PC-3 (cell line): Measurements from ENCODE around the gene MRPL50. TPM values are rescaled to one million over a fixed set of nuclear protein-coding genes. Genes with fewer than 3 reads are reported as not detected.

Experiments used
- ATAC-seq: fragments of 200-7000 bp; cut with Tn5 transposase; 2 replicates; pipeline ENCODE4 v1.9.1; 2020; ENCODE audit warnings: mild to moderate bottlenecking, moderate library complexity
- BruUV-seq: library from RNA; stranded (reverse); fragments of 400-500 nt; replicated peaks from 2 replicates; lab custom pipeline; 2021; lab: Mats Ljungman, UMichigan
- CTCF ChIA-PET: fragments of 300-600 bp; sonication (Branson Sonifier 250); formaldehyde crosslinking; loops from one replicate; lab custom pipeline; 2022; ENCODE audit warnings: antibody characterized with exemption; lab: Charles Lee
- POLR2A ChIA-PET: fragments of 300-600 bp; sonication (Branson Sonifier 250); formaldehyde crosslinking; loops from one replicate; lab custom pipeline; 2022; ENCODE audit warnings: antibody characterized with exemption; ENCODE audit not compliant: unreplicated experiment; lab: Charles Lee
- DNase-seq: peaks from one replicate; pipeline ENCODE4 v3.0.0-alpha.2; 2015
- H2AFZ ChIP-seq: fragments of 300-600 bp; sonication (generic); 2 replicates; pipeline ENCODE4 v1.6.0; 2016; ENCODE audit warnings: antibody characterized with exemption, low read length
- H3F3A ChIP-seq: fragments of 300-600 bp; sonication (generic); one replicate; pipeline ENCODE4 v1.6.0; 2017; ENCODE audit warnings: antibody characterized with exemption, low read length, control low read depth, mild to moderate bottlenecking; ENCODE audit not compliant: unreplicated experiment
- H3K27ac ChIP-seq: fragments of 300-600 bp; sonication (generic); 2 replicates; pipeline ENCODE4 v1.5.1; 2016; ENCODE audit warnings: mild to moderate bottlenecking, low read length
- H3K27me3 ChIP-seq: fragments of 300-600 bp; sonication (generic); 2 replicates; pipeline ENCODE4 v1.6.1; 2016; ENCODE audit warnings: low read length, mixed read lengths
- H3K36me3 ChIP-seq: fragments of 300-600 bp; sonication (generic); 2 replicates; pipeline ENCODE4 v1.6.1; 2016; ENCODE audit warnings: low read depth, mixed run types, low read length, mixed read lengths
- H3K4me1 ChIP-seq: fragments of 300-600 bp; sonication (generic); 2 replicates; pipeline ENCODE4 v1.5.1; 2016; ENCODE audit warnings: low read length; ENCODE audit not compliant: insufficient read depth
- H3K4me2 ChIP-seq: fragments of 300-600 bp; sonication (generic); 2 replicates; pipeline ENCODE4 v1.6.0; 2016; ENCODE audit warnings: low read length
- H3K4me3 ChIP-seq: fragments of 300-600 bp; sonication (generic); 2 replicates; pipeline ENCODE4 v1.5.1; 2016; ENCODE audit warnings: mild to moderate bottlenecking, low read length, mixed read lengths
- H3K79me2 ChIP-seq: fragments of 300-600 bp; sonication (generic); 2 replicates; pipeline ENCODE4 v1.6.1; 2017; ENCODE audit warnings: low read length, mixed read lengths
- H3K9ac ChIP-seq: fragments of 300-600 bp; sonication (generic); 2 replicates; pipeline ENCODE4 v1.6.0; 2016; ENCODE audit warnings: mild to moderate bottlenecking, low read length
- H3K9me2 ChIP-seq: fragments of 300-600 bp; sonication (generic); replicated peaks from 2 replicates; pipeline ENCODE4 v1.6.1; 2016; ENCODE audit warnings: mixed run types, low read length, mixed read lengths
- H3K9me3 ChIP-seq: fragments of 300-600 bp; sonication (generic); 2 replicates; pipeline ENCODE4 v1.6.1; 2016; ENCODE audit warnings: low read length, mixed read lengths
- H4K20me1 ChIP-seq: fragments of 300-600 bp; sonication (generic); 2 replicates; pipeline ENCODE4 v1.6.1; 2016; ENCODE audit warnings: low read length, mixed read lengths
- CTCF ChIP-seq: fragments of 300-600 bp; sonication (generic); conservative IDR thresholded peaks from 2 replicates; pipeline ENCODE4 v1.5.1; 2017; ENCODE audit warnings: antibody characterized with exemption, low read depth, mild to moderate bottlenecking, low read length
- EZH2 ChIP-seq: fragments of 300-600 bp; sonication (generic); IDR thresholded peaks from one replicate; pipeline ENCODE4 v1.6.1; 2017; ENCODE audit warnings: antibody characterized with exemption, mild to moderate bottlenecking, low read length; ENCODE audit not compliant: unreplicated experiment
- EZH2phosphoT487 ChIP-seq: fragments of 300-600 bp; sonication (generic); IDR thresholded peaks from 2 replicates; pipeline ENCODE4 v1.6.1; 2018; ENCODE audit warnings: mild to moderate bottlenecking, antibody characterized with exemption, low read length, borderline replicate concordance
- intact Hi-C: fragments of 100-400 bp; cut with micrococcal nuclease; formaldehyde crosslinking; loops from 2 replicates; pipeline ENCODE4 v1.9.0; 2023
- total RNA-seq: library from RNA; depleted of rRNA; stranded (reverse); fragments of >200 nt; gene quantifications from 2 replicates; pipeline ENCODE4 v1.2.3, GENCODE V29; 2014

MRPL50 gene
- total RNA-seq, 1 experiment from 2014 or later: 10.2 TPM

GRCh38 chr9:101359679-101360078 is 38.7 kb downstream of the MRPL50 start:
- CTCF ChIA-PET: no interaction called here
- no peak for TF ChIP-seq CTCF
- ATAC-seq: no peak
- intact Hi-C loops: no loop called here
- Histone ChIP-seq H4K20me1 (no peaks in the 10 kb centered on the region), H3K79me2 (no peaks in the 10 kb centered on the region), H2AFZ (no peak overlapping the region), H3K4me1 (no peaks in the 10 kb centered on the region), H3K27ac (no peak overlapping the region), H3K9me2 (no peaks in the 10 kb centered on the region), H3K4me2 (no peak overlapping the region), H3K9ac (no peak overlapping the region), H3K4me3 (no peak overlapping the region), H3K36me3 (no peaks in the 10 kb centered on the region), H3K27me3 (no peaks in the 10 kb centered on the region), H3F3A (no peaks in the 10 kb centered on the region), H3K9me3 (no peaks in the 10 kb centered on the region)
- no TSS peak for BruUV-seq
- no peak for DNase-seq
- POLR2A ChIA-PET: no interaction called here

DNA sequence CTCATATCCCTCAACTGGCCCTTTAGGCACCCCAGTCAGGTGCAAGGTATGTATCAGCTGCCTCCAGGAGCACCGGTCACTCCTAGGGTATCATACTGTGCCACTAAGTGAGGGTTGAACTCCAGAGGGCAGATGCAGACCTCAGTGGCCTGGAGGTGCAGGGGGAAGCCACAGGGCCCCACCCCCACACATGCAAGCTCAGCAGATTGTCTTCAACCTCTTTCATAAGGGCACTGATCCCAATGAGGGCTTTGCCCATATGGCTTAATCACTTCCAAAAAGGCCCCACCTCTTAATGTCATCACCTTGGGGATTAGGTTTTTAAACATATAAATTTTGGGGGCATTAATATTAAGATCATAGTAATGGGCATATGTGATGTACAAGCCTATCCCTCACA is 41.8 kb downstream of the MRPL50 start:
- ATAC-seq (no peak), DNase-seq (no peak)
- Histone ChIP-seq H2AFZ (no peak overlapping the region), H3K36me3 (no peaks in the 10 kb centered on the region), H4K20me1 (no peaks in the 10 kb centered on the region), H3K4me2 (no peak overlapping the region), H3K4me3 (no peak overlapping the region), H3K9ac (no peak overlapping the region), H3F3A (no peaks in the 10 kb centered on the region), H3K9me2 (no peaks in the 10 kb centered on the region), H3K79me2 (no peaks in the 10 kb centered on the region), H3K4me1 (no peaks in the 10 kb centered on the region), H3K9me3 (no peaks in the 10 kb centered on the region), H3K27ac (no peak overlapping the region), H3K27me3 (no peaks in the 10 kb centered on the region)
- CTCF ChIA-PET: no interaction called here
- no TSS peak for BruUV-seq
- no peak for TF ChIP-seq EZH2phosphoT487
- TF ChIP-seq EZH2: no peak
- TF ChIP-seq CTCF: no peak
- intact Hi-C loops: no loop called here
- POLR2A ChIA-PET: no interaction called here

GRCh38 chr9:101354765-101355708 is 43.4 kb downstream of the MRPL50 start:
- H3K9ac ChIP-seq: no peak overlapping the region
- no peaks in the 10 kb centered on the region for H3K9me2 ChIP-seq
- no peaks in the 10 kb centered on the region for H3K27me3 ChIP-seq
- no TSS peak for BruUV-seq
- ChIA-PET CTCF (no interaction called here), POLR2A (no interaction called here)
- no peaks in the 10 kb centered on the region for H3K79me2 ChIP-seq
- no peaks in the 10 kb centered on the region for H3K36me3 ChIP-seq
- no peaks in the 10 kb centered on the region for H3K4me1 ChIP-seq
- H3K4me3 ChIP-seq: no peak overlapping the region
- intact Hi-C loops: no loop called here
- no peaks in the 10 kb centered on the region for H3F3A ChIP-seq
- TF ChIP-seq EZH2phosphoT487: no peak
- TF ChIP-seq CTCF: no peak
- no peak for TF ChIP-seq EZH2
- H3K9me3 ChIP-seq: no peaks in the 10 kb centered on the region
- H3K4me2 ChIP-seq: no peak overlapping the region
- H4K20me1 ChIP-seq: no peaks in the 10 kb centered on the region
- no peak overlapping the region for H2AFZ ChIP-seq
- DNase-seq (no peak), ATAC-seq (no peak)
- H3K27ac ChIP-seq: no peak overlapping the region
